Activated naive CD8-positive, alpha-beta T cell treated with anti-CD3 and anti-CD28 coated beads, Interleukin-2, amount 50 U/mL, for 24 hours (primary cell): ENCODE data around the gene MYCBP.

ENCODE experiments used
- ATAC-seq: fragments of 150-1000 bp; cut with Tn5 transposase; one replicate; pipeline ENCODE4 v1.10.0; 2021
- DNase-seq: peaks from one replicate; pipeline ENCODE4 v3.0.0; 2021
- H3K27ac Mint-ChIP-seq: one replicate; pipeline ENCODE4 v1.8.0; 2021; ENCODE audit warnings: mild to moderate bottlenecking, mixed read lengths
- H3K27me3 Mint-ChIP-seq: one replicate; pipeline ENCODE4 v1.8.0; 2021; ENCODE audit warnings: mixed read lengths
- H3K36me3 Mint-ChIP-seq: one replicate; pipeline ENCODE4 v1.8.0; 2021; ENCODE audit warnings: low read depth, mixed read lengths
- H3K4me1 Mint-ChIP-seq: one replicate; pipeline ENCODE4 v1.8.0; 2021; ENCODE audit warnings: mixed read lengths
- H3K4me3 Mint-ChIP-seq: one replicate; pipeline ENCODE4 v1.8.0; 2021; ENCODE audit warnings: mild to moderate bottlenecking, moderate library complexity, mixed read lengths
- H3K9me3 Mint-ChIP-seq: one replicate; pipeline ENCODE4 v1.8.0; 2021; ENCODE audit warnings: mixed read lengths

The MYCBP gene

DNA sequence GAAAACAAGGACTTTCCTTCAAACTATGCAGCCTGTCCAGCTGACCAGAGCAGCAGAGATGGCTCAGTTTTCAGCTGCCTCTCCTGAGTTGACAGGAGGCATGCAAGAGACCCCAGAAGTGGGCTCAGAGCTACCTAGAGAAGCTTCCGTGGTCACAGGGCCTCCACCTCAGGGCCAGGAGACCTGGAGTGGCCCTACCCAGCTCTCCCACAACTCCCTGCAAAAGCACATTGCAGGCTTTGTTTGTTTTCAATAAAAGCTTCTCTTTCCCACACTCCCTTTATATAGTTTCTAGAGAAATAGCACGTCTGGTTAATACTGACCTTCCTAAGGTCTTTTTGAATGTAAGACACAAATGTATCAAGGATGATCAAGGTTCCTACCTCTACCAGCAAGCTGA lies 53.6 kb downstream of the MYCBP start:
- ATAC-seq (no peak), DNase-seq (no peak)
- Mint-ChIP-seq H3K27ac (no peak overlapping the region), H3K27me3 (peaks cover 47% of the 10 kb centered on the region), H3K36me3 (no peaks in the 10 kb centered on the region), H3K4me1 (peaks cover 7% of the 10 kb centered on the region), H3K9me3 (no peaks in the 10 kb centered on the region), H3K4me3 (no peak overlapping the region)

DNA sequence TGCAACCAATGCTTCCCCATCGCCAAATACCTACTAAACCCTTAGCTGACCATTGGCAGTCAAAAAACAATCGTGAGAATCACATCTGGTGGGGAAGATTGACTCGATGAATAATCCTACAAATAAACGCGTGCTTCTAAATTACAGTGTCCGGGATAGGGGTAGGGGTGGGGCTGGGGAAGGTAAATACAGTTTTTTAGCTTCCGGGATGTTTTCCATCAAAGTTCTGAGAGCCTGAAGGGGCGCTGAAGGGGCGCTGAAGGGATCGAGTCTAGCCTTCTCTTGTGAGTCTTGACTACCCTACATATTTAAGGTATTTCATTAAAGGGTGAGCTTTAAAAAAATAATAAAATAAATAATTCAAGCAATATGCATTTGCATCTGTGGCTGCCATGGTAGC lies 54.1 kb downstream of the MYCBP start:
- H3K27ac Mint-ChIP-seq = no peak overlapping the region
- no peak for DNase-seq

DNA sequence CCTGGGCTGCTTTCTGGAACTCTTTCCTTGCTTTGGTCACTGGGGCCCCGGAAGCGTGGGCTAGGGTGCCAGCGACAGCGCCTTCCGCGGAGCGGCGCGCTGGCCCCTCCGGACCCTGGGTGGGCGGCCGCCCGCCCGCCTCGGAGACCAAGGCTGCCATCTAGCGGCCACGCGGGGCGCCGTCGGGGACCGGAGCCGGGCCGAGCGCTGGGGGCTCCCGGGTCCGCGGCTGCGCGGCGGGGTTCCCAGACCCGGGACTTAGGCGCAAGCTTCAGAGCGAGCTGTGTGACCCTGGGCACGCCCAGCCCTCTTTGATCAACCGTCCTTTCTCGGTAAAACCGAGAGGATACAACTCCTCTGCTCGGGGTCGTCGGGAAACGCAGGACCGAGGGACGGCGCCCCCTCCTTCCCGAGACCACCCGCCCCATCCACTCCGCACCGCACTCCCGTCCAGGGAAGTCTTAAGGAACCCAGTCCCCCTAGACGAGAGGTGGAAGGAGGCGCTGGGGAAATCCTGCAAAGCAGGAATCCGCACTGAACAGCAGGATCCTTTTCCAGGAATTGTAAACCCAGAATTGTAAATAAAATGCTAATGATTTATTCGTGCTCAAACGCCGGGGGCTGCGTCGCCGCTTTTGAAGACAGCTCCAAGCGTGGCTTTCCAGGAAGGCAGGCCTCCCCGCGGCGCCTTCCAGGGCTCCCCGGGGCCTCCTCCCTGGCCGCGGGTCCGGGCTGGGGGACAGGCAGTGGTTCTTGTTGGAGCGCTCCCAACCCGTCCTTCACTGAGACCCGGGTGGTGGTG lies 54.8 kb downstream of the MYCBP start:
- peaks cover 7% of the 10 kb centered on the region for H3K4me1 Mint-ChIP-seq
- no peaks in the 10 kb centered on the region for H3K9me3 Mint-ChIP-seq
- no peak overlapping the region for H3K27ac Mint-ChIP-seq
- ATAC-seq = peak; percentile 51
- peaks cover 51% of the 10 kb centered on the region for H3K27me3 Mint-ChIP-seq
- H3K4me3 Mint-ChIP-seq = no peak overlapping the region
- no peaks in the 10 kb centered on the region for H3K36me3 Mint-ChIP-seq
- DNase-seq = peak; percentile 71

More for the DNA sequence above, 54.1 kb downstream of the MYCBP start:
- Mint-ChIP-seq H3K4me3 (no peak overlapping the region), H3K9me3 (no peaks in the 10 kb centered on the region), H3K4me1 (peaks cover 7% of the 10 kb centered on the region), H3K27me3 (peaks cover 47% of the 10 kb centered on the region), H3K36me3 (no peaks in the 10 kb centered on the region)
- no peak for ATAC-seq

DNA sequence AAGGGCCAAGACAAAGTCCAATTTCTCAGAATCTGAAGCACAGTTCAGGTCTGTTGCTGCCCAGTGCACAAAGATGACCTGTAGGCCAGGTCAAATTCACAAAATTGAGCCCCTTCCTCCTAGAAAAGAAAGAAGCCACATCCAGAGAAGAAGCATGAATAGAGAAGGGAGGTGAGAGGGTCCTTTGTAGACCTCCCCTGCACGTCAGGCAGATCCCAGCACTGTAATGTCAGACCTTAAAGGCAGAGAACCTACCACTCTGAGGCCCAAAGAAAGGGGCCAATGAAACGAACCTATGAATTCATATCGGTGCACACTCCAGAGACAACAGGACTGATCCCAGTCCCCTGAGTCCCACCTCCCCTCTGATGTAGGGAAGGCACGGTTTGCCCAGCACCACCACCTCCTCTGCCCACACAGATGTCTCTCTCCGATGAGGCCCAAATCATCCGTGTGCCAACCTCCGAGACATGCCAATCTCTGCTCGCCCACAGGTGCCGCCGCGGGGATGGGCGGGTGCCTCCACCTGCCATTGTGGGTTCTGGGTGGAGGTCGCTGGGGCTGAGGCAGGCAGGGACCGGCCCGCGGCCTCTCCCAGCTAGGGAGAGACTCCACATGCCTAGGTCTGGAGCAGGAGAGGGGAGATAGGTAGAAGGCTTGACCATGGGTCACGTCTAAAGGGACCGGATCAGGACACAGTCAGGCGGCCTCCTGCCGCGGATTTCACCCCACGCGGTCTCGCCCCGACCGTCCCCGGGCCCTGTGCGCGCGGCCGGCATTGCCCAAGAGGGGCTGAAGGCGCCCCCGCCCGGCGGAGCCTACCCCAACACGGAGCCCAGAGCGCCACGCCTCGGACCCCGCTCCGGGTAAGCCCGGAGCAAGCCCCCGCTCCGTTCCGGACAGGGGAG lies 55.6 kb downstream of the MYCBP start:
- Mint-ChIP-seq H3K9me3 (no peaks in the 10 kb centered on the region), H3K4me1 (peaks cover 7% of the 10 kb centered on the region), H3K36me3 (no peaks in the 10 kb centered on the region), H3K4me3 (no peak overlapping the region), H3K27ac (no peak overlapping the region), H3K27me3 (peaks cover 55% of the 10 kb centered on the region)
- no peak for DNase-seq
- peak; percentile 9 for ATAC-seq

DNA sequence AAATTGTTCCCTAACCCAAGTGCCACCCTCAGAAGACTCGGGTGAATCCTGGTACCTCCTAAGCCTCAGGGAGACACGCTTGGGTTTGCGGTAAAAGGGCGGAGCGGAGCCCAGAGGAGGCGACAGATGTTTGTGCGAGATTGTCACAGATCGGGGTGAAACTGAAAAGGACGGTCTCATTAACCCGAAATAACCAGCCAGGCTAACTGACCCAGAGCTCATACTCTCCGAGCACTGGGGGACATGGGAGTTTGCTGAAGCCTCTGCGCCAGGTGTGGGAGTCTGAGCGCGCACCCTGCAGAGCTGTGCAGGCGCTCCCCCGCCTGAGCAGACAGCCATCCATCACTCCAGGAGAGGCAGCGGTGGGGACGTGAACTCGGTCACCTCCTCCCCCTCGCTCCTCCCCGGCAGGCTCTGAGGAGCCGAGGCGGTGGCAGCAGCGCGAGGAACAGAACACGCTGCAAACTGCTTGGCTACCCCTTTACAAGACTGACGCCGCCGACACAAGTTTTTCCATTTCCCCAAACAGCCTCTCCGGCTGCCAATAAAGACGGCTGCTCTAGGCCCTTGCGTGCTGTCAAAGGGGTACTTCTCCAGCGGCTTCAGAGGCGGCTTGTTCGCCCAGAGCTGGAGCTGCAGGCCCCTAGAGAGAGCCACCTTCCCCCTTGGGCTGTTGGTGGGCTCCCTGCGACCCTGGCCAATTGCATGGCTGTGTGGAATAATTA lies 57.1 kb downstream of the MYCBP start:
- no peak overlapping the region for H3K27ac Mint-ChIP-seq
- peaks cover 61% of the 10 kb centered on the region for H3K27me3 Mint-ChIP-seq
- peaks cover 7% of the 10 kb centered on the region for H3K4me1 Mint-ChIP-seq
- no peaks in the 10 kb centered on the region for H3K9me3 Mint-ChIP-seq
- ATAC-seq (peak; percentile 66), DNase-seq (peak; percentile 22)
- H3K4me3 Mint-ChIP-seq = no peak overlapping the region
- no peaks in the 10 kb centered on the region for H3K36me3 Mint-ChIP-seq

DNA sequence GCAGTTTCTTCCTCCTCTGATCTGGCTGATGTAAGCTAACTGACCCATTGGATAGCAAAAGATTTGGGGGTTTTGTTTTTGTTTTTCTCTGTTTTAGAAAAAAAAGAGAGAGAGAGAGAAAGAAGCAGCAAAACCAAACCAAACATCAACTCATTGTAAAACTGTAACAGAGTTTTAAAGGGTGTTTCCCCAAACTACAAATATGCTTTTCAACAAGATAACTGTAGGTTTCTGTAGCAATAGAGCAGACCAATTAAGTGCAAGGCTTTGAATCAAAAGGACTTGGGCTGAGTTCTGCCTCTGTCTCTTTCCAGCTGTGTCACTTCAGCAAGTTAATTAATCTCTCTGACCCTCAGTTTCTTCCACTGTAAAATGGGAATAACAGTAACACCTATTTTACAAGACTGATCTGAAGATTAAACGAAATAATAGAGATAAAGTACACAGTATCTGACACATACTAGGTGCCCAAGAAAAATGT lies 58.1 kb downstream of the MYCBP start:
- Mint-ChIP-seq H3K36me3 (no peaks in the 10 kb centered on the region), H3K9me3 (no peaks in the 10 kb centered on the region), H3K27me3 (peaks cover 71% of the 10 kb centered on the region), H3K27ac (no peak overlapping the region), H3K4me1 (peaks cover 7% of the 10 kb centered on the region), H3K4me3 (no peak overlapping the region)
- ATAC-seq (no peak), DNase-seq (no peak)

DNA sequence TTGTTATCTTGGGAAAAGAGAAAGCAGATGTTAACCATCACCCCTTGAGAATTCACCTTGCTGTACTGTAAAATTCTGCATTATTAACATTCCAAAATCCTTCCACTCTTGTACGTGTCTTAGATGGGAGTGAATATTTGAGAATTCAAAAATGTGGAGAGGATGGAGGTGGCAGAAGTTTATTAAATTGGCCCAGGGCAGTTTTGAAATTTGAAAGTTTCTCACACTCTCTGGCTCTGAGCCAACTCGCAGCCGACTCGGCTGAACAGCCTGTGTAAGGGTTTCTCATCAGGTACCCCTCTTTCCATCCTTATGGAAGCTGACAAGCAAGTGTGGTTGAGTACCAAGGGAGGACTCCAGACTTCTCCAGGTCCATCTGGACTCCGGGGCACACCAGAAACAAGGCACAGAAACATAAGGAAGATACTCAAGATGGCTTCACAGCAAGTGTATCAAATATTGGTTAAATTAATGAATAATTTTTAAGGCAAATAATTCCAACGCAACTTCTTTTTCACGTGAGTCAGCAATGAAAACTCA lies 58.6 kb downstream of the MYCBP start:
- Mint-ChIP-seq H3K27me3 (peaks cover 67% of the 10 kb centered on the region), H3K4me3 (no peak overlapping the region), H3K36me3 (no peaks in the 10 kb centered on the region), H3K27ac (no peak overlapping the region), H3K9me3 (no peaks in the 10 kb centered on the region), H3K4me1 (peaks cover 7% of the 10 kb centered on the region)
- ATAC-seq (no peak), DNase-seq (no peak)

DNA sequence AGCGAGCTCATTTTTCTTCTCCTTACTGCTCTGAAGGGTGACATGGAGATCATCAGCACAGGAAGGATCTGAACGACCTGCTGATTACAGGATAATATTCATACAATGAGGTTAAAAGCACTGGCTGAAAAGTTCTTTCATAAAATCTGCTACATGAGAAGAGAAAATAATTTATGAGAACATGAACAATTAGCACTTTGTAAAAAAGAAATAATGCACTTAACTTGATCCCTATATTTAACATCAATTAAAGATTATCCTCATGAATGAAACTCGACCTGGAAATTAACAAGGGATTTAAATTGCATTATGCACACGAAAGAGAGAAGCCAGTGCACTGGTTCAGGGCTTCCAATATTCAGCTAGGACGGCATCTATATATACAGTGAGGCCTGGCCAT lies 60.2 kb downstream of the MYCBP start:
- Mint-ChIP-seq H3K9me3 (no peaks in the 10 kb centered on the region), H3K36me3 (no peaks in the 10 kb centered on the region), H3K4me1 (peaks cover 7% of the 10 kb centered on the region), H3K27me3 (peaks cover 67% of the 10 kb centered on the region), H3K27ac (no peak overlapping the region), H3K4me3 (no peak overlapping the region)
- no peak for ATAC-seq
- DNase-seq = no peak
